HG02981 (cell line): ENCODE results near the gene TMPRSS11F.
A peak's percentile ranks its signal among the peaks of the same experiment; 100 is the strongest.
"Not testable (repeated sequence)": the region's sequence is repeated elsewhere in the genome, so short reads cannot be mapped to it uniquely, and the experiment has no call there.

Source experiments
- ATAC-seq: cut with Tn5 transposase; IDR thresholded peaks from one replicate; pipeline ENCODE4 v1.9.1; 2021; ENCODE audit warnings: mild to moderate bottlenecking, moderate library complexity; ENCODE audit not compliant: unreplicated experiment

Gene TMPRSS11F

DNA sequence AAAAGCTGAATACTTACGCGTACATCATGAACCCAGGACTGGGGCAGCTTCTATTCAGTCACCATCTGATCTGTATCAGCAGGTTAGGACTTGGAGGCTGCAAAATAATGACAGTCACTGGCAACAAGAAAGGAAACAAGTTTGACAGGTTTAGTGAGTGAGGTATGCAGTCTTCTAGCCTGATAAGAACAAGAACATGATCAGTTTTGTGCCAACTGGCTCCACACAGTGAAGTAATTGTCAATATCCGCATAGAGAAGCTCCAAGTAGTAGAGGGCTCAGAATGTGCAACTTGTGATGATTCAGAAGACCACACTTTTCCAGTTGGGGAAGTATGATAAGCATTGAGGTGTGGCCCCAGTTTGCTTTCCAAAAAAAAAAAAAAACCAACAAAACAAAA, at the start of gene TMPRSS11F:
TSS of gene TMPRSS11F (minus strand) at position 77 of the 400 bp plus-strand sequence. CDS start at position 28, 49 bp downstream.
- no peak for ATAC-seq

DNA sequence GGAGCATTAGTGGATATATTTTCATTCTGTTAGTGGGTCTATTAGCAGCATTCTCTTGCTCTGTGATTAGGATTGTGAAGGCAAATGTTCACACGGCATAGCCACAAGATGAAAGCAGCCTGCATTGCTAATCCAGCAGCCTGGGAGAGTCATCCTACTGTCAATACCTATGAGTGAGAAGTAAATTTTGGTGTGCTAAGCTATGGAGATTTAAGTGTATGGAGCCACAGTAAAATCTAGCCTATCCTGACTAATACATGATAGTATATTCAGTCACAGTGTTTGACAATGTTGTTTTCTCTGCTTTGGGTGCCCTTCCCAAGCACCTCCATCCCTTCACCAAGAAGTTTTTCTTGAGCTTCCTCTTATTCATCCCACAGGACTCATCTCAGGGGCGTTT, 47.2 kb upstream of the TMPRSS11F start:
- no peak for ATAC-seq

DNA sequence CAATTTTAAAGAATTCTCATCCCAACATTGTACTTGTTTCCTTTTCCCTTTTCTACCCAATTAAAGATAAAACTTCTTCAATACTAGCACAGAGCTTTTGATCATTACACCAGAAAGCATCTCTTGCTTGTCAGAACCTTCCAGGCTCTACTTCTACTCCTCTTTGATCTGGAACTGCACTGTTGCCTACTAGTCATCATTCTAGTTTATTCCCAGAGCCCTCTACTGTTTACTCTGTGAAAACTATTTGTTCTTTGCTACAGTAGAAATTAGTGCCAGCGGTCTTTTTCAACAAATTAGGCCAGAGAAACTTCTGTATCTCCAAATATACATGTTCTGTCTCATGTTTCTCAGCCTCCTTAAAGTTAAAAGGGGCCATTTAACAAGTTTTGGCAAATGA, 46.8 kb upstream of the TMPRSS11F start:
- no peak for ATAC-seq

DNA sequence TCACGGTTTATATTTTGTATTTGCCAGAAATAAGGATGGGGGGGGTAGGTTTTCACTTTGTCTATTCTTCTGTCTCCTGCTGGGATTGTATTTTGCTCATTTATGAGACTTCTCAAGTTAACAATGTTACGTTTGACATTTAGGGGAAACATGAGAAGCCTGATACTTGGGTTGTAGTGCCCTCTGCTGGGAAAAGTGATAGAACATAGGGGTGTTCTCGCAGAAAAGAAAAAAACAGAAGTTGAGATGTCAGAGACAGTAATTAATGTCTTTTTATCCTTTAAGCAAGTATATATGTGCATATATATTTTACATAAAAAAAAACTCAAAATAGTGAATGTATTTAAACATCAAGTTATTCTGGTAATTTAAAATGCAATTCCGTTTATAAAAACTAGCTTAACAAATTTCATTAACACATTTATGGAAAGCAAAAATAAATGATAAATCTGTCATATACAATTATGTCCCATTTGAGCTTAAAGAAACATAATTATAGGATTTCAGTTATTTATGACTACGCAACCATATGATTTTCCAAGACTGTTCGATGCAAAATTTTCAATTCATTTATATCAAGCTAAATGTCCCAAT, 46.0 kb upstream of the TMPRSS11F start:
- ATAC-seq = peak; percentile 79

DNA sequence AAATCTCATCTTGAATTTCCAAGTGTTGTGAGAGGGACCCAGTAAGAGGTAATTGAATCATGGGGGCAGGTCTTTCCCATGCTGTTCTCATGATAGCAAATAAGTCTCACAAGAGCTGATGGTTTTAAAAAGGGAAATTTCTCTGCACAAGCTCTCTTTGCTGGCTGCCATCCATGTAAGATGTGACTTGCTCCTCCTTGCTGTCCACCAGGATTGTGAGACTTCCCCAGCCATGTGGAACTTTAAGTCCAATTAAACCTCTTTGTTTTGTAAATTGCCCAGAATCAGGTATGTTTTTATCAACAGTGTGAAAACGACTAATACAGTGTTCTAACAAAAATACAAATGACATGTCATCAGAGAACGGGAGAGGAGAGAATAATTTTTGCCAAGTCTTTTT, 44.7 kb upstream of the TMPRSS11F start:
- not testable (repeated sequence) for ATAC-seq

DNA sequence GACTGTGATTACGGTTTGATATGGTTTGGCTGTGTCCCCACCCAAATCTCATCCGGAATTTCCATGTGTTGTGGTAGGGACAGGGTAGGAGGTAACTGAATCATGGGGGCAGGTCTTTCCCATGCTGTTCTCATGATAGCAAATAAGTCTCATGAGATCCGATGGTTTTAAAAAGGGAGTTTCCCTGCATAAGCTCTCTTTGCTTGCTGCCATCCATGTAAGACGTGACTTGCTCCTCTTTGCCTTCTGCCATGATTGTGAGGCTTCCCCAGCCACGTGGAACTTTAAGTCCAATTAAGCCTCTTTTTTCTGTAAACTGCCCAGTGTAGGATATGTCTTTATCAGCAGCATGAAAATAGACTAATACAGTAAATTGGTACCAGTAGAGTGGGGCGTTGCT, 42.5 kb upstream of the TMPRSS11F start:
- ATAC-seq = not testable (repeated sequence)

DNA sequence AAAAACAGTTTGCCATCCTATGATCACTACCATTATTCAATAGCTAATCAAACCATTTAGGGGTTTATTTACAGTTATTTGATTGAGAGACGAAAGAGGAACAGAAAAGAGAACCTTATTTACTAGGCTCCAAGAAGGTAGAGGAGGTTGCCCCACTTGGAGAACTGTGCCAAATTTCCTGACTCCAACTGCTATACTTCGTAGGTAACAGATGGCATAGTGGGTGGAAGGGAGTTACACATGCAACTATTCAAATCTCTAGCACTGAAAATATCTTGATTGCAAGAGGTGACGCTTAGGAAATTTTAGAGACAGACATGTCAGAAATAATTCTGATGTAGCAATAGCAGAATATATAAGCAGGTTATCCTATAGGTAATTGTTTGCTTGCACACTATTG, 38.0 kb upstream of the TMPRSS11F start:
- no peak for ATAC-seq

DNA sequence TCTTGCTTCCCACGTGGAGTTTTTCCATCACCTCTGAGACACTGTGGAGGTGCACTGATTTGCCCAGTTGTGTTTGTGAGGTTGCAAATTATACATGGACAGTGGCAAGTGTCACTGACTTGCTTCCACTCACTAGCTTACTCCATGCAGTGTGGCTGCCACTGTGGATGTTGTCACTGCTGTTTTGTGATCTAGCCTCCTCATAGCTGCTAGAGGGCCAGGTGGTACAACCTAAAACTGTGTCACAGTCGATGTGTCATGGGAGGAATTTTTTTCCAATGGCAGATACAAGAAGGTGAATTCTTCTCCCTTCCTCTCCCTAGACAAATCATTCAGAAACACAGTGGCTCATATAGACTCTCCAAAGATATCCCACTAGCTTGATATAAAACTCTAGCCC, 37.5 kb upstream of the TMPRSS11F start:
- ATAC-seq = no peak

DNA sequence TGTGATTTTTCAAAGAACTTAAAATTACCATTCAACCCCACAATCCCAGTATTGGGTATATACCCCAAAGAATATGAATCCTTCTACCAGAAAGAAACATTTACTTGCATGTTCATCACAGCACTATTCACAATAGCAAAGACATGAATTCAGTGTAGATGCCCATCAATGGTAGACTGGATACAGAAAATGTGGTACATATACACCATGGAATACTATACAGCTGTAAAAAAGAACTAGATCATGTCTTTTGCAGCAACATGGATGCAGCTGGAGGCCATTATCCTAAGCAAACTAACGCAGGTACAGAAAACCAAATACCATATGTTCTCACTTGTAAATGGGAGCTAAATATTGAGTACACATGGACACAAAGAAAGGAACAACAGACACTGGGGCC, 34.1 kb upstream of the TMPRSS11F start:
- ATAC-seq = no peak

DNA sequence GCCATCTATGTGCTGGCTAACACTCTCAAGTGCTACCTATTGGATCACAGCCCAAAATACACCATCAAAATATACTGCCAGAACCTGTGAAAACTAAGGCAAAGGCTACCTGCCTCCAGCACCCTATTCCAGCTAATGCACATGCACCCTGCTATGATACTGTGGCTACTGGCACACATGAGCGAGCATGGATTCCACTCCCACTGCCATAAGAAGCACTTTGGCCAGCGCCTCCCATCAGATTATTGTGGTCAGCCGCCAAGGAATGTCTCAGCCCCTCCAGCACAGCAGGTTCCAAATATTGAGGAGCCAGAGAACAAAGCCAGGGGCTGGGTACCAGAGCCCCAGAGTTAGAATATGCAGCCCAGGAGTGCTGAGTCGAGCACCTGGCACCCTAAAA, 32.5 kb upstream of the TMPRSS11F start:
- ATAC-seq = no peak

DNA sequence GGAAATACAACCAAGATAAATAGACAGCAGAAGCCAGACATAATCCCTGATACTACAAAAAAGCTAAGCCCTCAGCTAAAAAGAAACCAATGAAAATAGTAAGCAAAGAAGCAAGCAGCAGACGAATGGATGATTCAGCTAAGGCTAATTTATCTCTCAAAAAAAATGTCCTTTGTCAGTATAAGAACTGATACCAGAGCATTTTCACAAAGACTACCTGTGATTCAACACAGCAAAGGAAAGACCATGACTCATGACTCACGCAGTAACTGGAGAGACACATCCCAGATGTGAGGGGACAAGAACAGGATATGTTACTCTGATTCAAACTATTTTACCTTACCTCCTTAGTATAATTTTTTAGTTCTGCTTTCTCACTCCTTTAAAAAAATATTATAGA, 22.7 kb upstream of the TMPRSS11F start:
- no peak for ATAC-seq

DNA sequence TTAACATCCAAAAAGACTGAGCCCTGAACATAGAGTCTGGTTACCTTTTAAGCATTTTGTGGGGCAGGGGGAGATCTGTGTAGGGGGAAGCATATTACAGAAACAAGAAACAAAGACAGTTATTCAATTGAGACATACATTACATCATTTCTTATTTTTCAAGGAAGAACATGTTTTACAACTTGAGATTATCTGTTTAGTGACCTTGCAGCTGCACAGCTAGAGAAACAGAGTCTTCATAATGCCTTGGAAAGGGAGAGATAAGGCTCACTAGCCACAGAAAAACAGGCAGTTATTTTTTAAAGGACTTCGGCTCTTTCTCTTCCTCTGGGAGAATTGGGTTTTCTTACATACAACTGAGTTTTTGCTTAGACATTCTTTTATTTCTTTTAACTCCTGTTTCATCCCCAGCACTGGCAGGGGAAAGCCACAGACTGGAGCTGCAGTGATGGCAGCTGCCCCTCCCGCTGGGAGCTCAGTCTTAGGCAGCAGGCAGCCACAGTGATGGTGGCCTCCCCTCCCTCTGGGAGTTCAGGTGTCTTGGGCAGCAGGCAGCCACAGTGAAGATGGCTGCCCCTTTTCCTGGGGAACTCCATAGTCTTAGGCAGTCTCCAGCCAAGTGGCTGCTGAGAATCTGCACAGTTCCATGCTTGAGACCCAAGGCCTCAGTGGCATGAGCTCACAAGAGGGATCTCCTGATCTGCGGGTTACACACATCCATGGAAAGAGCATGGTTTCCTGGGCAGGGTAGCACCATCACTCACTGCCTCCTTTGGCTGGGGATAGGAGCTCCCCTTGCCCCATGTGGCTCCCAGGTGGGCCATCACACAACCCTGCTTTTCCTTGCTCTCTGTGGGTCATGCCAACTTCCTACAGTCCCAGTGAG, 19.4 kb upstream of the TMPRSS11F start:
- ATAC-seq = no peak

DNA sequence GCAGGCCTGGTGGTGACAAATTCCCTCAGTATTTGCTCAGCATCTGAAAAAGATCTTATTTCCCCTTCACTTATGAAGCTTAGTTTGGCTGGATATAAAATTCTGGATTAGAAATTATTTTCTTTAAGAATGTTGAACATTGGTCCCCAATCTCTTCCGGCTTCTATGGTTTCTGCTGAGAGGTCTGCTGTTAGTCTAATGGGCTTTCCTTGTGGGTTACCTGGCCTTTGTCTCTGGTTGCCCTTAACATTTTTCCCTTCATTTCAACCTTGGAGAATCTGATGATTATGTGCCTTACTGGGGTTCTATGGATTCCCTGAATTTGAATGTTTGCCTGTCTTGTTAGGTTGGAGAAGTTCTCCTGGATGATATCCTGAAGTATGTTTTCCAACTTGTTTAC, 17.4 kb upstream of the TMPRSS11F start:
- no peak for ATAC-seq

DNA sequence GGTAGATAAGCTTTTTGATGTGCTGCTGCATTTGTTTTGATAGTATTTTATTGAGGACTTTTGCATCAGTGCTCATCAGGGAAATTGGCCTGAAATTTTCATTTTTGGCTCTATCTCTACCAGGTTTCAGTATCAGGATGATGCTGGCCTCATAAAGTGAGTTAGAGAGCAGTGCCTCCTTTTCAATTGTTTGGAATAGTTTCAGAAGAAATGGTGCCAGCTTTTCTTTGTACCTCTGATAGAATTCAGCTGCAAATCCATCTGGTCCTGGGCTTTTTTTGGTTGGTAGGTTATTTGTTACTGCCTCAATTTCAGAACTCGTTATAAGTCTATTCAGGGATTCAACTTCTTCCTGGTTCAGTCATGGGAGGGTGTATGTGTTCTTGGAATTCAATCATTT, 15.6 kb upstream of the TMPRSS11F start:
- no peak for ATAC-seq

DNA sequence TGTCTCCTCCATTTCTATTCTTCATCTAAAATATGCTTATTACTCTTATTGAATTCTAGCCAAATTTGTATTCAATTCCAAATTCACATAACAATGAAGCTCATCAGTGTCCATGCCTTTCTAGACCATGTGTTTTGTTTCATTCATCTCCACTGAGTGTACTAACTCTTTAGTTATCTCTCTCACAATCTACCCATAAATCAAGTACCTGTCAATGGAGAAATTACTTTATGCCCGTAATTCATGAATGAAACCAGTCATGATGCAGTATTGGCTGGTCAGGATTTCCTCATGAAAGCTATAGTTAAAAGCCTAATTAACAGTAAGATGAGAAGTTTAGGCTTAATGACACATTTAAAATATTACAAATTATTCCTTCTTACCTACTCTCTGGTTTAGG, 12.2 kb upstream of the TMPRSS11F start:
- ATAC-seq = no peak

DNA sequence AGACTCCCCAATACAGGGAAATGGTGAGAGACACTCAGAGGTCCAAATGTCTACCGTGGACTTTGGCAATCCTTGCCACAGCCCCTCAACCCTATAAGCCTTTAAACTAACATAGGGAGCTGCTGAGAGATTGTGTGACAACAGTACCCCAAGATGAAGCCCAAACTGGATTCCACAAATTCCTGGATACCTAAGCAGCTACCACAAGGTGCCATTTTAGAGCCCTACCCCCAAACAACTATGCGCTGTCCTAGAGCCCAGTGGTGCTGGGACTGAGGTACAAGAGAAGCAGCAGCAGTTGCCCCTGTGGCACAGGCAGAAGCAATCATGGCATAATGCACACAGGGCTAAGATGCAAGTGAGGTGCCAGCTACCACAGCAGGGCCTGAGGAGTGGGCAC, 2.7 kb upstream of the TMPRSS11F start:
- ATAC-seq = no peak

DNA sequence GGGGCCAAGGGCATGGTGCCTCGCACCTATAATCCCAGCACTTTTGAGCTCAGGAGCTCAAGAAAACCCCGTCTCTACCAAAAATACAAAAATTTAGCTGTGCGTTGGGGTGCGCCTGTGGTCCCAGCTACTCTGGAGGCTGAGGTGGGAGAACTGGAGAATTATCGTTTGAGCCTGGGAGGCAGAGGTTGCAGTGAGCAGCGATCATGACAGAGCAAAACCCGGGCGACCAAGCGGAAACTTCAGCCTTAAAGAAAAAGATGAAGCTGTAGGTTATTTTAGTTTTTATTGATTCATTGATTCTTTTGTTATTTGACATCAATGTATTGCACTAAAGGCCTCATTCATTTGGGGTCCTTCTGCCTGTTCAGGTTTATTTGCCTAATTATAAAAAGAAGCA, 5.4 kb downstream of the TMPRSS11F start:
- no peak for ATAC-seq

DNA sequence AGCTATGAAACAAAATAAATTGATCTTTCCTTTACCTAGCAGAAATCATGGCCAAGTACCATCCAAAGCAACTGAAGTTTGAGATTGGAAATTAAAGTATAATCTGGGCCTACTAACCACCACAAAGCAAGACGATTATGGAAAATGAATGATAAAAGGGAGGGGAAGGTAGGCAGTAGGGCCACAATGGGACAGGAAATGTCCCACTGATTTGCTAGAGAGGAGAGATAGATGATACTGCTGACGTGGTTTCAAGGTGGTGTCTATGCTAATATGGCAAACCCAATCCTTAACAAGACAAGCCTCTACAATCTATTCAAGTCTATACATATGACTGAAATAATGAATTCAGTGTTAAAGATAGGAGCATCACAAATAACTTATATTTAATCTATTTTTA, 6.1 kb downstream of the TMPRSS11F start:
- ATAC-seq = no peak

DNA sequence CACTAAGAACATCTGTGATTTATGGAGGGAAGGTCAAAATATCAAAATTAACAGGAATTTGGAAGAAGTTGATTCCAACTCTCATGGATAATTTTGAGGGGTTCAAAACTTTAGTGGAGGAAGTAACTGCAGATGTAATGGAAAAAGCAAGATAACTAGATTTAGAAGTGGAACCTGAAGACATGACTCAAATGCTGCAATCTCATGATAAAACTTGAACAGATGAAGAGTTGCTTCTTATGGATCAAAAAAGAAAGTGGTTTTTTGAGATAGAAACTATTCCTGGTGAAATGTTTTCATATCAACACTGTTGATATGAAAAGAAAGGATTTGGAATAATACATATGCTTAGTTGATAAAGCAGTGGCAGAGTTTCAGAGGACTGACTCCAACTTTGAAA, 9.7 kb downstream of the TMPRSS11F start:
- ATAC-seq = no peak

DNA sequence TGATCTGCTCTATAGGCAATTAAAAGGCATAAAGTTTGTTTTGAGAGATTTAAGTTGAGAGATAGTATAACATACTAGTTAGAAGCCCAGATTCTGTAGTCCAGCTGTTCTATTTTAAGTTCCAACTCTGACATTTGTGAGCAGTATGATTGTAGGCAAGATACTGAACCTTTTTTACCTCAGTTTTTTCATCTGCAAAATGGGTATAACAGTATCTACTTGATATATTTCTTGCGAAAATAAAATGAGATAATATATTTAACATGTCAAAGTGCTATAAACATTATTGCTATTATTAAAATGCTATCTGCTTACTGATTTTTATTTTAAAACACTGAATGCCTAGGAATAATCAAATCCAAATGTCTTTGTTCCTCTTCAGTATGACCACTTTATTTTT, 19.2 kb downstream of the TMPRSS11F start:
- ATAC-seq = no peak

DNA sequence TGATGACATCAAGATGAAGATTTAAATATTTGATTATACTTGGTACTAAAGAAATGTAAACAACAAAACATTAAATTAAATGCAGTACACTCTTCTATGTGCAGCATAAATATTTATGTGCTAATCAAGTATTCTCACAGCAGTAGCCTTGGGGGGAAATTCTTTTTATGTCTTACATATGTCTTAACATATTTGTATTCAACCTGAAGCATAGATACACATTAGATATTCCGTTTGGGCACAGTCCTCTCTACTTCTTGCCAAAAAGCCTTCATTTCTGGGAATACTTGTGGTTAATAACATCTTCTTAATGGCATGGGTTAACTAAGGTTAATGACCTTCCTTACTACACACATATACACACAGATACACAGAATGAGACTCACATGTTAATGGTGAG, 19.8 kb downstream of the TMPRSS11F start:
- ATAC-seq = no peak

DNA sequence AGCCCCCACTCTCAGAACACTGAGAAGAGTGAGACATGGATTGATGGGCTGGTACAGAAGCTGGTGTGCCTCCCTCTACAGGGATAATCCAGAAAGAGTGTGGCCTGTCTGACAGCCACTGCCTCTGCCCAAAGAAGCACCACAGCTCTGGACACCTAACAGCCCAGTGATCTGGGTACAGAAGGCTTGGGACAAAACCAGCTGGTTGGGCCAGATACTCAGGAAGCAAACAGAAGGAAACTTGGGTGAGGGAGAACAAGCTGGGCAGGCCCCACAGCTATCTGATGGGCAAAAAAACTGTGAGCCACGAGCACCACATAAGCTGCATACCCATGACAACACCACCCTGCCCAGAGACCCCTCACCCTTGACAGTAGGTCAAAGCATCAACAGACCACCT, 46.9 kb downstream of the TMPRSS11F start:
- ATAC-seq = no peak

DNA sequence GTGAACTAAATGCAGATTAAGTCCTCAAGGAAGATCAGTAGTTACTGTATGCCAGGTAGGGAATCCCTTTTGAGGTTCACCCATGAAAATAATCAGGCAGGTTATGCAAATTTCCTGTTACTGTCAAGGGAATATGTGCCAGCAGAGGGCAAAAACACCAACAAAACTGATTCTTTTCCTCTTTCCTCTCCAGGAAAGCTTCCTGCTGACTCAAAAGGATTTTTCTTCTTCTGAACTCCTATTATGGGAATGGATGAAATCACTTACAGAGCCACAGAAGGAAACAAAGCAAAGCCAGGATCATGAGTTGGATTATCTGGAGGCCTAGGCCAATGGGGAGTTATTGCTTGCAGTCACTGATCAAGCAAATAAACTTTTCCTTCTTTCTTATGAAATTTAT, 49.7 kb downstream of the TMPRSS11F start:
- no peak for ATAC-seq
